Measurements from ENCODE around the gene CCR1.
"Not testable (repeated sequence)": the region's sequence is repeated elsewhere in the genome, so short reads cannot be mapped to it uniquely, and the experiment has no call there.

The CCR1 gene

GRCh38 chr3:46209746-46210470, 1.8 kb upstream of the CCR1 start:
- no peak for DNase-seq

- DNase-seq, result no peak
Measured at GRCh38 chr3:46209053-46209452, 940 bp upstream of the CCR1 start.

- not testable (repeated sequence) for DNase-seq
Measured at GRCh38 chr3:46207514-46207913, 599 bp downstream of the CCR1 start.

- no peak for DNase-seq
Measured at GRCh38 chr3:46206282-46207015, 1.7 kb downstream of the CCR1 start.

GRCh38 chr3:46205286-46205960, 2.7 kb downstream of the CCR1 start:
- DNase-seq, result no peak

GRCh38 chr3:46203681-46204080, 4.4 kb downstream of the CCR1 start:
- DNase-seq, result no peak

GRCh38 chr3:46202535-46202934, 5.6 kb downstream of the CCR1 start:
- no peak for DNase-seq

GRCh38 chr3:46200790-46201189, 7.3 kb downstream of the CCR1 start:
- no peak for DNase-seq

GRCh38 chr3:46200211-46200610, 7.9 kb downstream of the CCR1 start:
- no peak for DNase-seq

GRCh38 chr3:46196261-46196957, 11.7 kb downstream of the CCR1 start:
- DNase-seq, result no peak

GRCh38 chr3:46194868-46195553, 13.1 kb downstream of the CCR1 start:
- DNase-seq, result no peak

GRCh38 chr3:46193436-46193835, 14.7 kb downstream of the CCR1 start:
- no peak for DNase-seq

- DNase-seq, result no peak
Measured at GRCh38 chr3:46192939-46193338, 15.2 kb downstream of the CCR1 start.

- DNase-seq, result no peak
Measured at GRCh38 chr3:46191730-46192129, 16.4 kb downstream of the CCR1 start.

GRCh38 chr3:46188708-46189107, 19.4 kb downstream of the CCR1 start:
- no peak for DNase-seq

- DNase-seq, result no peak
Measured at GRCh38 chr3:46187876-46188275, 20.2 kb downstream of the CCR1 start.

- DNase-seq, result no peak
Measured at GRCh38 chr3:46187341-46187700, 20.8 kb downstream of the CCR1 start.

- DNase-seq, result no peak
Measured at GRCh38 chr3:46186471-46187340, 21.4 kb downstream of the CCR1 start.

GRCh38 chr3:46184469-46184868, 23.6 kb downstream of the CCR1 start:
- no peak for DNase-seq

- DNase-seq, result no peak
Measured at GRCh38 chr3:46183330-46183729, 24.8 kb downstream of the CCR1 start.

GRCh38 chr3:46168583-46169345, 39.3 kb downstream of the CCR1 start:
- no peak for DNase-seq
